Measurements from ENCODE around the gene GSC2.

GSC2 gene

GRCh38 chr22:19142394-19142793 lies 7.7 kb downstream of the GSC2 start:
- TF ChIP-seq TEAD4 (IDR thresholded peaks at IDR 0.05) = no peak
- no peak for TF ChIP-seq YY1 (IDR thresholded peaks at IDR 0.05; ENCODE audit: low read depth)
- no peak for TF ChIP-seq CREB1 (IDR thresholded peaks at IDR 0.05; ENCODE audit: low read depth)
- TF ChIP-seq CEBPB (IDR thresholded peaks at IDR 0.05) = no peak
- no peak for TF ChIP-seq MAX (IDR thresholded peaks at IDR 0.05)
- TF ChIP-seq TAF1 (IDR thresholded peaks at IDR 0.05; ENCODE audit: low read depth) = no peak
- TF ChIP-seq NFIC (IDR thresholded peaks at IDR 0.05) = no peak
- TF ChIP-seq EP300 (IDR thresholded peaks at IDR 0.05; ENCODE audit: borderline replicate concordance) = no peak
- TF ChIP-seq FOXM1 (IDR thresholded peaks at IDR 0.05; ENCODE audit: borderline replicate concordance, low read depth) = no peak
- no peak for TF ChIP-seq USF1 (IDR thresholded peaks at IDR 0.05)
- no peak for TF ChIP-seq TCF12 (IDR thresholded peaks at IDR 0.05; ENCODE audit: low read depth)
- no peak for TF ChIP-seq RAD21 (IDR thresholded peaks at IDR 0.05; ENCODE audit: low read depth)
- no peak for TF ChIP-seq EGR1 (IDR thresholded peaks at IDR 0.05)

- TF ChIP-seq TCF12 (IDR thresholded peaks at IDR 0.05; ENCODE audit: low read depth) = no peak
- TF ChIP-seq USF1 (IDR thresholded peaks at IDR 0.05) = no peak
- TF ChIP-seq EP300 (IDR thresholded peaks at IDR 0.05; ENCODE audit: borderline replicate concordance) = no peak
- TF ChIP-seq MAX (IDR thresholded peaks at IDR 0.05) = no peak
- no peak for TF ChIP-seq YY1 (IDR thresholded peaks at IDR 0.05; ENCODE audit: low read depth)
- no peak for TF ChIP-seq TAF1 (IDR thresholded peaks at IDR 0.05; ENCODE audit: low read depth)
- TF ChIP-seq CEBPB (IDR thresholded peaks at IDR 0.05) = no peak
- TF ChIP-seq EGR1 (IDR thresholded peaks at IDR 0.05) = no peak
- no peak for TF ChIP-seq FOXM1 (IDR thresholded peaks at IDR 0.05; ENCODE audit: borderline replicate concordance, low read depth)
- TF ChIP-seq TEAD4 (IDR thresholded peaks at IDR 0.05) = no peak
- no peak for TF ChIP-seq REST (IDR thresholded peaks at IDR 0.05; ENCODE audit: low read depth)
- no peak for TF ChIP-seq CREB1 (IDR thresholded peaks at IDR 0.05; ENCODE audit: low read depth)
- no peak for TF ChIP-seq RAD21 (IDR thresholded peaks at IDR 0.05; ENCODE audit: low read depth)
- TF ChIP-seq NFIC (IDR thresholded peaks at IDR 0.05) = no peak
- no peak for TF ChIP-seq ZBTB7A (IDR thresholded peaks at IDR 0.05; ENCODE audit: low read depth)
Measured at GRCh38 chr22:19139974-19140373, 10.1 kb downstream of the GSC2 start.

GRCh38 chr22:19139001-19139356 lies 11.1 kb downstream of the GSC2 start:
- no peak for TF ChIP-seq FOXM1 (IDR thresholded peaks at IDR 0.05; ENCODE audit: borderline replicate concordance, low read depth)
- TF ChIP-seq USF1 (IDR thresholded peaks at IDR 0.05) = no peak
- TF ChIP-seq RAD21 (IDR thresholded peaks at IDR 0.05; ENCODE audit: low read depth) = no peak
- TF ChIP-seq EGR1 (IDR thresholded peaks at IDR 0.05) = no peak
- no peak for TF ChIP-seq TAF1 (IDR thresholded peaks at IDR 0.05; ENCODE audit: low read depth)
- no peak for TF ChIP-seq TCF12 (IDR thresholded peaks at IDR 0.05; ENCODE audit: low read depth)
- TF ChIP-seq MAX (IDR thresholded peaks at IDR 0.05) = no peak
- no peak for TF ChIP-seq CEBPB (IDR thresholded peaks at IDR 0.05)
- TF ChIP-seq CREB1 (IDR thresholded peaks at IDR 0.05; ENCODE audit: low read depth) = no peak

- TF ChIP-seq EP300 (IDR thresholded peaks at IDR 0.05; ENCODE audit: borderline replicate concordance) (no peak), YY1 (IDR thresholded peaks at IDR 0.05; ENCODE audit: low read depth) (no peak), CREB1 (IDR thresholded peaks at IDR 0.05; ENCODE audit: low read depth) (no peak), FOXM1 (IDR thresholded peaks at IDR 0.05; ENCODE audit: borderline replicate concordance, low read depth) (no peak), TAF1 (IDR thresholded peaks at IDR 0.05; ENCODE audit: low read depth) (no peak), MAX (IDR thresholded peaks at IDR 0.05) (no peak), EGR1 (IDR thresholded peaks at IDR 0.05) (no peak), TEAD4 (IDR thresholded peaks at IDR 0.05) (no peak), ZBTB7A (IDR thresholded peaks at IDR 0.05; ENCODE audit: low read depth) (no peak), TCF12 (IDR thresholded peaks at IDR 0.05; ENCODE audit: low read depth) (no peak), USF1 (IDR thresholded peaks at IDR 0.05) (no peak), RAD21 (IDR thresholded peaks at IDR 0.05; ENCODE audit: low read depth) (no peak), NFIC (IDR thresholded peaks at IDR 0.05) (no peak), REST (IDR thresholded peaks at IDR 0.05; ENCODE audit: low read depth) (no peak), CEBPB (IDR thresholded peaks at IDR 0.05) (no peak)
Measured at GRCh38 chr22:19138217-19139000, 11.7 kb downstream of the GSC2 start.
